Measurements from ENCODE around the gene HACD2.

Gene HACD2

GRCh38 chr3:123540285-123540684 is 44.6 kb downstream of the HACD2 start:
- Histone ChIP-seq H3K9me3 (no peaks in the 10 kb centered on the region), H3K27ac (no peak overlapping the region), H3K4me1 (ENCODE audit: control insufficient read depth in 1 of 2, insufficient read depth in 1 of 2, low read depth in 1 of 2, low read length in 1 of 2) (no peaks in the 10 kb centered on the region), H3K27me3 (no peaks in the 10 kb centered on the region), H3K4me3 (ENCODE audit: low read depth in 1 of 2, low read length in 1 of 2) (no peak overlapping the region), H3K36me3 (no peaks in the 10 kb centered on the region)
- TF ChIP-seq CTCF (IDR thresholded peaks at IDR 0.05): no peak

GRCh38 chr3:123536153-123536895 is 48.5 kb downstream of the HACD2 start:
- no peak overlapping the region for H3K4me3 ChIP-seq (ENCODE audit: low read depth in 1 of 2, low read length in 1 of 2)
- no peak overlapping the region for H3K27ac ChIP-seq
- H3K4me1 ChIP-seq (ENCODE audit: control insufficient read depth in 1 of 2, insufficient read depth in 1 of 2, low read depth in 1 of 2, low read length in 1 of 2): no peaks in the 10 kb centered on the region
- no peaks in the 10 kb centered on the region for H3K36me3 ChIP-seq
- no peaks in the 10 kb centered on the region for H3K9me3 ChIP-seq
- H3K27me3 ChIP-seq: no peaks in the 10 kb centered on the region
- no peak for TF ChIP-seq CTCF (IDR thresholded peaks at IDR 0.05)

GRCh38 chr3:123535580-123535979 is 49.3 kb downstream of the HACD2 start:
- Histone ChIP-seq H3K9me3 (no peaks in the 10 kb centered on the region), H3K4me1 (ENCODE audit: control insufficient read depth in 1 of 2, insufficient read depth in 1 of 2, low read depth in 1 of 2, low read length in 1 of 2) (no peaks in the 10 kb centered on the region), H3K27ac (no peak overlapping the region), H3K27me3 (no peaks in the 10 kb centered on the region), H3K4me3 (ENCODE audit: low read depth in 1 of 2, low read length in 1 of 2) (no peak overlapping the region), H3K36me3 (no peaks in the 10 kb centered on the region)
- TF ChIP-seq CTCF (IDR thresholded peaks at IDR 0.05): no peak

GRCh38 chr3:123534264-123534663 is 50.6 kb downstream of the HACD2 start:
- Histone ChIP-seq H3K36me3 (no peaks in the 10 kb centered on the region), H3K27ac (no peak overlapping the region), H3K9me3 (no peaks in the 10 kb centered on the region), H3K4me3 (ENCODE audit: low read depth in 1 of 2, low read length in 1 of 2) (no peak overlapping the region), H3K27me3 (no peaks in the 10 kb centered on the region), H3K4me1 (ENCODE audit: control insufficient read depth in 1 of 2, insufficient read depth in 1 of 2, low read depth in 1 of 2, low read length in 1 of 2) (no peaks in the 10 kb centered on the region)
- no peak for TF ChIP-seq CTCF (IDR thresholded peaks at IDR 0.05)

GRCh38 chr3:123533554-123534159 is 51.2 kb downstream of the HACD2 start:
- Histone ChIP-seq H3K4me3 (ENCODE audit: low read depth in 1 of 2, low read length in 1 of 2) (no peak overlapping the region), H3K36me3 (no peaks in the 10 kb centered on the region), H3K27ac (no peak overlapping the region), H3K9me3 (no peaks in the 10 kb centered on the region), H3K27me3 (no peaks in the 10 kb centered on the region), H3K4me1 (ENCODE audit: control insufficient read depth in 1 of 2, insufficient read depth in 1 of 2, low read depth in 1 of 2, low read length in 1 of 2) (no peaks in the 10 kb centered on the region)
- no peak for TF ChIP-seq CTCF (IDR thresholded peaks at IDR 0.05)

All from neutrophil (primary cell).